ENCODE data around the gene CNFN. TPM values are rescaled to one million over a fixed set of nuclear protein-coding genes. Genes with fewer than 3 reads are reported as not detected.

CNFN gene
- total RNA-seq, 1 donor from 2014 or later = 0.55 TPM

DNA sequence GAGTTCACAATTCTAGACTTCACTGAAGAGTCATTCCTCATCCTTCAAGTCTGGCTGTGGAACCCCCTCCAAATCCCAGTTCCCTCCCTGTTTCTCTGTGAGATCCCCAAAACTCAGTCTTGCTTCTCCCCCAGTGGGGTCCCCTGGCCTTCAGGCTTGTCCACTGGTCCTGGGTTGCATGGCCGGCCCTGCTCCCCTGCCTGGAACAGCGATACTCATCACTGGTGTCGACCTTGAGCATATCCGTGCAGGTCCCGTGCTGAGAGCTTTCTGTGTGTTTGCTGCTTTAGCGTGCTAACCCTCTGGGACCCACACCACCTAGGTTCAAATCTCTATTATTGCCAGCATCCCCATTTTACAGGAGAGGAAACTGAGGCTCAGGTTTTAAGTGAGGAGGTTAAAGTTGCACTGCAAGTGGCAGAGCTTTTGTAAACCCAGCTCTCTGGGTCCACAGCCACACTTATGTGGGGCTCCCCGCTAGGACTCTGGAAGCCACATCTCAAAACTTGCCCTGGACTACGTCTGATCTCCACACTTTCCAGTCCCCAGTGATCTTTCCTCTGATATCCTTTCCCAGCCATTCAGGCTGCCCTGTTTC is 21.6 kb upstream of the CNFN start:
- intact Hi-C loops (cut with micrococcal nuclease) = no loop called here
- ATAC-seq = no peak
- no peak for DNase-seq

DNA sequence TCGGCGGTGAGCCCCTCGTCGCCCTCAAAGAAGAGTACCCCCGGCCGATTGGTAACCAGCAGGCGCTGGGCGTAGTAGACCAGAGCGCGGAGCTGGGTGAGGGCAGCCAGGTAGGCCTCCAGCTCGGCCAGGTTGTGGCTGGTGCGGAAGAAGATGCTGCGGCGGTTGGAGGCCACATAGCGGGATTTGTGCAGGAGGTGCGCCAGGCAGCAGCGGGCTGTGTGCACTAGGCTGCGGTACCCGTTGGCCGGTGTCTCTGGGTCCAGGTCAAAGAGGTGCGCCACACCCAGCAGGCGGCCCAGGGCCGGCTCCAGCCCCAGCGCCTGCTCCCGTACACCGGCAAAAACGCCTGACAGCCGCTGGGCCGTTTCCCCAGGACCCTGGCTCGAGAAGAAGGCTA is 20.3 kb upstream of the CNFN start:
- ATAC-seq = no peak
- no peak for DNase-seq
- intact Hi-C loops (cut with micrococcal nuclease) = no loop called here

DNA sequence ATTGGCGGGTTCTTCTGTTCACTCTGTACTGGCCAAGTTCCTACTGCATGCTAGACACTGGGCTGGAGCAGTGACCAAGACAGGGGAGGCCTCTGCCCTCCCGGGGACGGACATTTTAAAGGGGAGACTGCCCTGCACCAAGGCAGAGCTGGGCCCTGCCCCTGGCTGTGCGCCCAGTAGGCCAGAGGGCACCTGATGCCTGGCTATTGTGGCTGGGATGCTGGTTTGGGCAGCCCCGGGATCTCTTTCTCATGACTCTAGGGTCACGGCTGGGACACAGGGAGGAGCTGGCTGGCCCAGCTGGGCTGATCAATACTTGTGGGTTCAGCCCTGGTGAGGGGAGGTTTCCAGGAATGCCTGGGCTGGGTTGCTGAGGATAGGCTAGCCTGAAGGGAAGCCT is 19.4 kb upstream of the CNFN start:
- DNase-seq (peak; percentile 79), ATAC-seq (peak; percentile 64)
- intact Hi-C loops (cut with micrococcal nuclease) = no loop called here

DNA sequence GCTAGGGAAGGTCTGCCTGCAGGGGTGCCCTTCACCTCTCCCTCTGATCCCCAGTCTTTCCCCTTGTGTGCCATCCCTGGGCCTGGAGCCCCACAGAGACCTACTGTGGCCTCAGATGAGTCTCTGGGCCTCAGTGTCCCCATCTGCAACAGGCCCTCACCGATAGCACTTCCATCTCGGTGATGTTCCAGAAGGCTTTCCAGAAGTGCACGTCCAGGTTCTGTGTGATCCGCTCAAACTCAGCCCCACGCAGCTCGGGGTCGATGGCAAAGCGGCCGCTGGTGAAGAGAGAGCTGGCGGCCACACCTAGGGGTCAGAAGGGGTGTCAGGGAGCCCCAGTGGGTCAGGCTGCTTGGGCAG is 17.7 kb upstream of the CNFN start:
- ATAC-seq (no peak), DNase-seq (no peak)
- intact Hi-C loops (cut with micrococcal nuclease) = no loop called here

DNA sequence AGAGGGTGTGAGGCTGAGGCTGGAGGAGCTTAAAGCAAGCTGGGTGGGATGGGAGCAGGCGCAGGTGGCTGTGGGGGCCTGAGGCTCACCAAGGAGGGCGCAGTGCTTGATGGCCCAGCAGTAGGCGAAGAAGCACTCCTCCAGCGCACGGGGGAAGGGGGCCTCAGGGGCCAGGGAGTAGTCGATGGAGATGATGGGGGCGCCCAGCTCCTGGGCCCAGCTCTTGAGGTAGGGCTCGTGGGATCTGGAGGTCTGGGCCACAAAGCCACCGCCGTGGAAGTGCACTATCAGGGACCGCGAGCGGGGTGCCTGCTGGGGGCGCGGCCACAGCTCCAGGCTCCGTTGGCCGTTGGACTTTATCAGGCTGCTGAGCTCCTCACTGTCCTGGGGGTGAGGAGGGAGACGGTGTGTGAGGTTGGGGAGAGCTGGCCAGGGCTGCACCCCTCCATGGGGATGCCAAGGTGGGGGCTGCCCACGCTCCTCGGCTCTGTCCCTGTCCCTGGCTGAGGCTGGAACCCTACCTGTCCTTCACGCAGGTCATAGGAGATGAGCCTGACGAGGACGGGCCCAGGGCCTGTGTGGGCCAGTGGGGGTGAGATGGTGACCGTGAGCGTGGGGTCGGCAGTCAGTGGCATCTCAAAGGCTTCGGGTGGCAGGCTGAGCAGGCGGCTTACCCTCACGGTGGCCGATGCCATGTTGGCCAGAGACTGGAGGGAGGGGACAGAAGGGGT is 17.2 kb upstream of the CNFN start:
- intact Hi-C loops (cut with micrococcal nuclease) = no loop called here
- no peak for DNase-seq
- ATAC-seq = no peak

DNA sequence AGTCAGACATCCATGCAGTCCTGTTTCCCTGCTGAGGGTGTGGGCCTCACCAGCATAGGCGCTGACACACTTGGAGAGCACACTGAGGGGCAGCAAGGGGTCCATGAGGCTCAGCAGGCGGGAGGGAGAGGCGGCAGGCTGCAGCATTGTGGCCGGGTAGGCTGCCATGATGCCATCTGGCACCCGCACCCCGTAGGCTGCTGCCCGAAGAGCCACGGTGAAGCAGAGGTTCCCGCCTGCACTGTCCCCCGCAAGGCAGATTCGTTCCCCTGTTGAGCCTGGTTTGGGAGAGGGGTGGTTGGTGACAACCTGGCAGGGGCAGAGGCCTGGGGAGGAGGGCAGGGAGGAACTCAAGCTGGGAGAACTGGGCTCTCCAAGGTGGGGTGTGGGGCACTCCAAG is 16.0 kb upstream of the CNFN start:
- DNase-seq (no peak), ATAC-seq (no peak)
- intact Hi-C loops (cut with micrococcal nuclease) = no loop called here

DNA sequence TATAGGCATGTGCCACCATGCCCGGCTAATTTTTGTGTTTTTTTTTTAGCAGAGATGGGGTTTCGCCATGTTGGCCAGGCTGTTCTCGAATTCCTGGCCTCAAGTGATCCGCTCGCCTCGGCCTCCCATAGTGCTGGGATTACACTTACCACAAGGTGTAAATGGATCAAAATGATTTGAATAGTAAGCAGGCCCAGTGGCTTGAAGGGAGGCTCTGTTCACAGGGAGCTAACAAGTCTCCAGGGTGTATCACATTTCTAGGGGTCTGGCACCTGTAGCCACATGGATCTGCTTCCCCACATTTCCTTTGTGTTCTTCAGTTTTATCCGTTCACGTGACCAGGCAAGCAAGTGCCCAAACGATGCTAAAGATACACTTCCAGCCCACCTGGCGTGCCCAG is 13.5 kb upstream of the CNFN start:
- intact Hi-C loops (cut with micrococcal nuclease) = no loop called here
- no peak for DNase-seq
- ATAC-seq = no peak

DNA sequence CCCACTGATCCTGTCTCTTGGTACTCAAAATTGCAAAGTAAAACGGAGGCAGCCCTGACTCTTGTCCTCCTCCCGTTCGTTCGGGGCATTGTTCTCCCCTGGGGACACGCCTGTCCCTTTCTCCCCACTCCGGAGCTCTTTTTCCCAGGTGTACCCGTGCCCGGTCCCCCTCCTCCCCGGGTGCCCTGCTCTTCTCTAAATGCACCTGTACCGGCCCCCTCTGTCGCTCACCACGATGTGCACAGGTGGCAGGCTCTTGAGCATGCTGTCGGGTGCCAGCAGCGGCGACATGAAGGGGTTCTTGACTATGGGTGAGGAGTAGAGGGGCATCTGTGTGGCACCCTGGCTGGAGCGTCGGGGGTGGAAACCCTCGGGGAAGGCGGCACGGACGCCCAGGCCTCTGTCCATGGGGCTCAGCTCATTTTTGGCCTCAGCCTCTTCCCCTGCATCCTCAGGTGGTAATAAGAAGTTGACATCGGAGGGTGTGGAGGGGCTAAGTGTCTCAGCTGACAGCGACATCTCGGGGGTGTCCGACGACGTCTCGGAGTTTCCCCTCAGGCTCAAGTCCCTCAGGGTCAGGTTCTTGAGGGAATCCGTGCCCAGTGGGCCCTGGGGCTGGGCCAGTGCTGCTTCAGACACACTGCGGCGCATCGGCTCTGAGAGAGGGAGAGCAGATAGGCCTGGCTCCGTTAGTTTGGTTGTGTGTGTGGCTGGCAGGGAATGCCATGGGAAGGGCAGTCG is 12.4 kb upstream of the CNFN start:
- DNase-seq (no peak), ATAC-seq (no peak)
- intact Hi-C loops (cut with micrococcal nuclease) = no loop called here

DNA sequence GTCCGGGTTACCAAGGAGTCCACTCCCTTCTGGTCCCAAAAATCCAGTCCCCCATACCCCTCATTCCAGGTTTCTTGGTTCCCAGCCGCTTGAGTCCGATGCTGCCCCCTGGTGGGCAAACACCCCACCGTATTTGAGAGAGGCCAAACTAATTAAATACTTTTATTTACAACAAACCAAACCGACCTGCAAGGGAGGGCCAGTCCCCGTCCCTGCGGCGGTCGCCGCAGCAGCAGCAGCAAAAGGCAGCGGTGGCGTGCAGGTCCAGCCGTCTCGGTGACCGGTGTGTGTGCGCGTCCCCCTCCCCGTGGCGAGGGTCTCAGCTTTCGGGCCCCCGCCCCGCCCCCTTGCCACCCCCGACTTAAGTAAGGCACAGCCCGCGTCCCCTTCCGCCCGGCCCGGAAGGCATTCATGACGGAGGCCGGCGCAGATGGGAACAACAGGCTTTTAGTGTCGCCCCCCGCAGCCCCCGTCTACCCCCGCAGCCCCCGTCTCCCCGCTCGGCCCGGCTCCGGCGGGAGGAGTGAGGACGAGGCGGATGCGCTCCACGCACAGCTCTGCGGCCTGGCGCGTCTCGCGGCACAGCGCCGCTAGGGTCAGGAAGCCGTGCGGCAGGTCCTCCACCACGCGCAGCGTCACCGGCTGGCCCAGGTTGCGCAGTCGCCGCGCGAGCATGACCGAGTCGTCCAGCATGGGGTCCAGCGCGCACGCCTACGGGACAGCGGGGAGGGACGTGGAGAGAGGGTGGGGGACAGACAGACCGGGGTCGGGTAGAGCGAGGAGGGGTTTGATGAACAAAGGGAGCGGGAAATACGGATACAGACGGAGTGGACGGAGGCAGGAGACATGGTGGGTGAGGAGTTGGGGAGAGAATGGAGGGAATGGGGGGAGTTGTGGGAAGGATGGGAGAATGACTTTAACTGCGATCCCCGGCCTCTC is 11.5 kb upstream of the CNFN start:
- intact Hi-C loops (cut with micrococcal nuclease) = no loop called here
- DNase-seq = peak; percentile 89
- peak; percentile 71 for ATAC-seq

DNA sequence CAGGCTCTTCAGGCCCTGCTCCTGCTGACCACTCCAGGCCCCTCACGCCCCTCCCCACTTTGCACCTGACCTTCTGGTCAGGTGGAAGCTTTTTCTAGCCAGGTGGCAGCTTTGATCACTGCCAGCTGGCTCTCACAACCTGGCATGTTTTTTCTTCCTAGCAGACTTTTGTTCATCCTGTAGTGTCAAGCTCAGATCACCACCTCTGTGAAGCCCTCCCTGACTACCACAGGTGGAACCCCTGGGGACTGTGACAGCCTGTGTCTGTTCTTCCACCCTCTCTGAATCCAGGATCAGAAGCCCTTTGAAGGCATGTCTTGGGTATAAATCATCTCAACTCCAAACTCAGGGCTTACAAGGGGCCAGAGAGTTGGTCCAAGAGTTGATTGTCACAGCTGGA is 10.3 kb upstream of the CNFN start:
- intact Hi-C loops (cut with micrococcal nuclease) = no loop called here
- ATAC-seq (no peak), DNase-seq (no peak)

DNA sequence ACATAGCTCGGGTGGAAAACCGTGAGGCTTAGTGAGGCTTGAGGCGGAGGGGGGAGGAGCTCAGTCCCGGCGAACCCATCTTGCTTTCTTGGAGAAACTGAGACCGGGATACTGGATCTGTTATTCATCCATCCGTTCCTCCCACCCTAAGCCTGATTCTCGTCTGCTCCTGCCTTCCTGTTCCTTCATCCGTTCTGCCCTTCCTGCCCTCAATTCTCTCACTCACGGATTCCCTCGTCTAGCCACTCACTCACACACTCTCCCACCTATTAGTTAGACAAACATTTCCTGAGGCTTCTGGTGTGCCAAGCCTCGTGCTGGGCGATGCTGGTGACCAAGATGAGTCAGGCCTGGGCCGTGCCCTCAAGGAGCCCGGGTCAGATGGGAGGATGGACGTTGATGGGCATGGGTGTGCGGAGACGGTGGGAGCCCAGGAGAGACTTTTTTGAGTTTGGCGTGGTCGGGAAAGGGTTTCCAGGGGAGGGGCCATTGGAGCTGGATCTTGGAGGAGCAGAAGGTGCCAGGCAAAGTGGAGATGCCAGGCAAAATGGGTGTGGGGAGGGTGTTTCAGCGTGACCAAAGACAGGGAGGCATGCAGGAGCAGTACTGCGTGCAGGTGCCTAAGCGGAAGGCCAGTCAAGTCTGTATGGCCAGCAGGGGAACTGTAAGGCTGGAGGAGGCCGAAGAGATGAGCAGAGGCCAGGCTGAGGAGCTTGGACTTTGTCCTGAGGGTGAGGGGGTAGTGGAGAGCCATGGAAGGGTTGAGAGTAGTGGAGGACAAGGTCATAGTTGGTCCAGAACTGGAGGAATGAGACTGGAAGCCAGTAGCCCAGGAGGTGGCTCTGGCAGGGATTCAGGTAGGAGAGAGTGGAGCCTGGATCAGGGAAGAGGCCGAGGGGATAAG is 7.4 kb upstream of the CNFN start:
- DNase-seq (no peak), ATAC-seq (no peak)
- intact Hi-C loops (cut with micrococcal nuclease) = no loop called here

DNA sequence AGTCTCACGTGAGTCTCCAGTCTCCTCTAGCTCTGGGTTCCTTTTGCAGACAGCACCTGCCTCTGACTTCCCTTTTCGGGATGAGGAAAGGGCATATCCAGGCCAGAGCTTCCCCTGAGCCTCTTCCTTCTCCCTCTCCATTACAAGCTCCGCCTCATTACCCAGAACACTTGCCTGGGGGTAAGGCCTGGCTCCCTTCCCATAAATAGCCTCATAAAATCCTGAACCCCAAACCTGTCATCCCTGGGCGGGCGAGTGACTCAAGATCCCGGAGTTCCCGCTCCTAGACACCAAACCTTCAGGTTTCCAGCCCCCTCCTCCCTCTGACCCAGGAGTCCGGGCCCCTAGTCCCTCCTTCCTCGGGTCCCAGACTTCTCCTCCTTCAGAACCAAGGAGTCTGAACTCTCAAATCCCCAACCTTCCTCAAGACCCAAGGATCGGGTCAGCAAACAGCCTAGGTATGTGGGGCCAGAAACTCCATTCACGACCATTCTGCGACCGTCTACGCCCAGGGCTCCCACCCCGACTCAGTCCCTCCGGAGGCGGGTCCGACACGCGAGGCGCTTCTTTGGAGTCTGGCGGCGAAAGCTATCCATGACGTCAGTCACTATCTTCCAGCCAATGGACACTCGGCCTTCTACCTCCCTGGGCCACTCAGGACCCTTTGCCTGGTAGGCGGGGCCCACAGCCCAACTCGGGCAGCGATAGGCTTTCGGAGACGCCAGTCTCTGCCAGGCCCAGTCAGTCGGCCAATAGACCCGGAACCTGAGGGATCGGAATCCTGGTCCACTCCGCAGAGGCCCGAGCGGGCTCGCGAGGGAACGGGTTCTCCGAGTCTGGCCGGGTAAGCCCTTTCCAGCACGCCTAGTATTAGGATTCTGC is 6.5 kb upstream of the CNFN start:
- intact Hi-C loops (cut with micrococcal nuclease) = no loop called here
- DNase-seq (peak; percentile 99), ATAC-seq (peak; percentile 96)

DNA sequence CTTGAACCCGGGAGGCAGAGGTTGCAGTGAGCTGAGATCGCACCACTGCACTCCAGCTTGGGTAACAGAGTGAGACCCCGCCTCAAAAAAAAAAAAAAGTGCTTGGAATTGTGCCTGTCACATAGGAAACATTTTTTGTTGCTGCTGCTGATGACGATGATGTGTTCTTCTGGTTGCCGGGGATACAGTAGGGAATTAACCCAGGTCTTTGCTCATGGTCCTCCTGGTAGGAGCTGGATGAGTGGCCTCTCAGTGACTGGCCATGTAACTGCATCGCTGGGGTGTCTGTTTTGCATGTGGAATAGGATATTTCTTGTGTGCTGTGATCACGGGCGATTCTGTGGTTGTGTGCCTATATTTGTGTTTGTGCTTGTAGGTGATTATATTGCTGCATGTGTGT is 4.7 kb upstream of the CNFN start:
- no peak for ATAC-seq
- DNase-seq = no peak
- intact Hi-C loops (cut with micrococcal nuclease) = no loop called here

DNA sequence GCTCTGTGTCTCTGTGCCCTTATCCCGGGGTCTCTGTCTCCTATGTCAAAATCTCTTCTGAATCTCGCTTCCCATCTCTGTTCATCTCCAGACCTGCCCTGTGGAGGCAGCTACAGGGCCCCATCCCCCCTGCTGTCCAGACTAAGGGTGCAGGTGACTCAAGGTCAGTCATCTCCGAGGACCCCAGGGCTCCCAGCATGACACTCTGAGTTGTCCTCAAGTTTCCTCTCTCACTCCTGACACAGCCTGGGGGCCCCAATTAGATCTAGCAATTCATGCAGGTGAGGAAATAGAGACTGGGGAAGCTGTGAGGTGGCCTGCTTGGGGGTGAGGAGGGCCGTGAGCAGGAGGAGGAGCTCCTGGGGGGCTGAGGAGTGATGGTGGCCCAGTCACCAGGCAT is 2.1 kb upstream of the CNFN start:
- DNase-seq (no peak), ATAC-seq (no peak)
- intact Hi-C loops (cut with micrococcal nuclease) = no loop called here

DNA sequence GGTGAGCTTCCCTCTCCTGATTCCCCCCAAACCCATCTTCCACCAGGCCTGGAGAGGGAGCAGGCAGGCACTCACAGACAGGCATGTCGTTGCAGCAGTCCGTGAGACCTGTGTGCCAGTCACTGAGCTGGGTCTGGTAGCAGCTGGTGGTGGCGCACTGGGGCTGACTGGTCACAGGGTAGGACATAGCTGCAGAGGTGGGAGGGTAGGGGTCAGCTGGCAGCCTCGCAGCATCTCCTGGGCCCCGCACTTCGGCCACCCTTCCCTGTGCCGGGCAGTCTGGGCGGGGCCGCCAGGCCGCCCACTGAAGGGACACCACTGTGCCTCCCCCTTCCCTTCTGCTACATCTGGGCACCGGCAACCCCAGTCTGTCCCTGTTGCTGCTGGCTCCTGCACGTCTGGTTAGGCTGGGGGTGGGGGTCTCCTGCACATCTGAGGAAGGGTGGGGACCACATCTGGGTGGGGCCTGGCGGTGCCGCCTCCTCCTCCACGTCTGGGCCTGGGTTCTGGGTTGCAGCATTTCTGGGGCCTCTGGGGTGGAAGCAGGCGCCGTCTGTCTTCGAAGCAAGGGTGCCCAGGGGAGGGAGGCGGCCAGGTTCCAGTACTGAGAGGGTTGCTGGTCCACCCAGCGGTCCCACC is 1.1 kb downstream of the CNFN start:
- ATAC-seq (no peak), DNase-seq (no peak)
- intact Hi-C loops (cut with micrococcal nuclease) = no loop called here

DNA sequence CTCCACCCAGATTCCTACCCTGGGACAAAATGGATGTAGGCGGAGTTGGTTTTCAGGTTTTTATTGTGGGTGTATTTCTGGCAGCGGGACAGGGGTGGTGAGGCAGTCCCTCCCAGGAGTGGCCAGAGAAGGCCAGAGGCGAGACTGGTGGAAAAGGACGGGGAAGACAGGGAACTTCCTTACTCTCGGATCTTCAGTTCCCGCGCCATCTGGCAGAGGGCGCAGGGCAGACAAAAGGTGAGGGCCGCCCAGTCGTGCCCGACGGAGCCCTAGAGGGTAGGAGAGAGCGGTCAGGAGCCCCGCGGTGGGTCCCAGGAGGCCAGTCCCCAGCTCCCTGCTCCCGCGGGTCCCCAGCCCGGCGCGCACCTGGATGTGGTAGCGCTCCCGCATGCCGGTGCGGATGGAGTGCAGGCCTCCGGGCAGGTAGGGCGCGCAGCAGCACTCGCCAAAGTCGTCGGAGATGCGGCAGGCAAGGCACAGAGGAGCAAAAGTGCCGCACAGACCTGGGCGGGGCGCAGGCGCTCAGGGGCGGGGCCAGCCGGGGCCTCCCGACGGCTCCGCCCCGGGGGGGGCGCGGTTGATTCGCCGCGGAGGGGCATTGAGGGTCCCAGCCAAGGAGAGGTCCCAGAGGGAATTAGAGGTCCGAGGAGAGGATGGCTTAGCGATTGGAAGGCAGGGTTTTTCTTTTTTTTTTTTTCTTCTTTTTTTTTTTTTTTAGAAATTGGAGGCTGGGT is 3.0 kb downstream of the CNFN start:
- DNase-seq = peak; percentile 74
- ATAC-seq = peak; percentile 83
- intact Hi-C loops (cut with micrococcal nuclease) = no loop called here

DNA sequence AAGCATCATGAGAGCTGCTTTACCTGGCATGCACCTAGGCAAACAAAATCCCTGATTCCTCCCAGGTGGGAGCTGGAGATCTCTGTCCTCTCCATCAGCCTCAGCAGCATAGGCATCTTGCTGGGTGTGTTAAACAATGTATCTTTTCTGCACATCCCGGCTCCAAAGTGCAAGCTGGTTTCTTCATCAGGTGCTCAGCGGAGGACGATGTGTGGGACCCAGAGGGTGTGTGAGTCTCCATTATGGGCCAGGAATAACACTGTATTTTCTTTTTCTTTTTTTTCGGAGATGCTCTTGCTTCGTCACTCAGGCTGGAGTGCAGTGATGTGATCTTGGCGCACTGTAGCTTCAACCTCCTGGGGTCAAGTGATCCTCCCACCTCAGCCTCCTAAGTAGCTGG is 9.9 kb downstream of the CNFN start:
- ATAC-seq (no peak), DNase-seq (no peak)
- intact Hi-C loops (cut with micrococcal nuclease) = no loop called here
